Osteocyte (in vitro differentiated cells): Measurements from ENCODE around the gene GAS7. TPM values are rescaled to one million over a fixed set of nuclear protein-coding genes. Genes with fewer than 3 reads are reported as not detected.

ENCODE experiments used
- DNase-seq: peaks from one replicate; pipeline ENCODE4 v3.0.0; 2021; ENCODE audit warnings: mixed read lengths; ENCODE audit not compliant: unreplicated experiment; ENCODE audit errors: extremely low spot score
- H3K27ac Mint-ChIP-seq: one replicate; pipeline ENCODE4 v1.8.0; 2021; ENCODE audit warnings: mild to moderate bottlenecking, mixed read lengths; ENCODE audit not compliant: unreplicated experiment
- H3K27me3 Mint-ChIP-seq: one replicate; pipeline ENCODE4 v1.8.0; 2021; ENCODE audit warnings: mixed read lengths; ENCODE audit not compliant: unreplicated experiment
- H3K36me3 Mint-ChIP-seq: one replicate; pipeline ENCODE4 v1.8.0; 2021; ENCODE audit warnings: mixed read lengths; ENCODE audit not compliant: unreplicated experiment
- H3K4me1 Mint-ChIP-seq: one replicate; pipeline ENCODE4 v1.8.0; 2021; ENCODE audit warnings: mixed read lengths; ENCODE audit not compliant: unreplicated experiment
- H3K4me3 Mint-ChIP-seq: one replicate; pipeline ENCODE4 v1.8.0; 2021; ENCODE audit warnings: mild to moderate bottlenecking, moderate library complexity, mixed read lengths; ENCODE audit not compliant: unreplicated experiment
- H3K9me3 Mint-ChIP-seq: one replicate; pipeline ENCODE4 v1.8.0; 2021; ENCODE audit warnings: mixed read lengths; ENCODE audit not compliant: unreplicated experiment
- CTCF ChIP-seq: fragments of 200-600 bp; sonication (generic); IDR thresholded peaks from 2 replicates; pipeline ENCODE4 v1.5.0; 2021; ENCODE audit warnings: antibody characterized with exemption, mild to moderate bottlenecking, moderate library complexity
- total RNA-seq: library from RNA; stranded (reverse); gene quantifications from 2 replicates; pipeline ENCODE4 v1.2.1, GENCODE V29; 2021

The GAS7 gene
- total RNA-seq, 1 donor from 2014 or later: 18.1 TPM

GRCh38 chr17:9905078-9905415 is 293.4 kb downstream of the GAS7 start, which contains the start of gene RCVRN:
Gene RCVRN, minus strand, starts transcription at chr17:9905271. Its CDS starts 91 bp downstream, at chr17:9905180.
- H3K4me3 Mint-ChIP-seq: no peak within 1 kb of the TSS
- no peaks in the 10 kb centered on the region for H3K27me3 Mint-ChIP-seq
- H3K9me3 Mint-ChIP-seq: peaks cover 9% of the 10 kb centered on the region
- no peak within 1 kb of the TSS for H3K27ac Mint-ChIP-seq
- DNase-seq: no peak
- no peak for TF ChIP-seq CTCF
- peaks cover 3% of the 10 kb centered on the region for H3K36me3 Mint-ChIP-seq
- H3K4me1 Mint-ChIP-seq: peaks cover 29% of the 10 kb centered on the region

- no peak for TF ChIP-seq CTCF
Measured at GRCh38 chr17:9904277-9905077, 293.9 kb downstream of the GAS7 start.

DNA sequence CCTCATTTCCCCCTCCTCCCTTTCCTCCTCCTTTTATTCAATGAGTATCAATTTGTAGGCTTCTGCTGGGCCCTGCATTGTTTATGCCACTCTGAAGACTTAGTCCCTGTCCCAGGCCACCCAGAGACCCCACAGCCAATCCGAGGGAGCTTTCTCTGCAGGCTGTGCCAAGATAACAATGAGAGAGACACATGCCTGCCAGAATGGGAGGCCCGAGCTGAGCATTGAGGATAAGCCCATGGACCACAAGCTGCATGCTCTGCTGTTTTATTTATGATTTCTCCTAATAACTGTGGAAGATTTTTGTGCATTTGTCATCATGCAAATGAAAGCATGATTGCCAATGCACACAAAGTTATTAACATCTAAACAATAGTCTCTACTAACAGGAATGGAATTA is 296.3 kb downstream of the GAS7 start:
- Mint-ChIP-seq H3K27ac (no peak overlapping the region), H3K4me1 (peaks cover 17% of the 10 kb centered on the region)

More at GRCh38 chr17:9904277-9905077, 293.9 kb downstream of the GAS7 start:
- DNase-seq: no peak
- Mint-ChIP-seq H3K36me3 (peaks cover 1% of the 10 kb centered on the region), H3K27ac (no peak overlapping the region), H3K27me3 (no peaks in the 10 kb centered on the region), H3K9me3 (peaks cover 6% of the 10 kb centered on the region), H3K4me3 (no peak overlapping the region), H3K4me1 (peaks cover 33% of the 10 kb centered on the region)

GRCh38 chr17:9900784-9901183 is 297.6 kb downstream of the GAS7 start:
- Mint-ChIP-seq H3K27me3 (no peaks in the 10 kb centered on the region), H3K9me3 (no peaks in the 10 kb centered on the region), H3K4me1 (peaks cover 17% of the 10 kb centered on the region), H3K4me3 (no peak overlapping the region), H3K27ac (peak overlapping the region; percentile 53), H3K36me3 (no peaks in the 10 kb centered on the region)
- no peak for TF ChIP-seq CTCF
- no peak for DNase-seq

More for the DNA sequence above, 296.3 kb downstream of the GAS7 start:
- H3K4me3 Mint-ChIP-seq: no peak overlapping the region
- TF ChIP-seq CTCF: no peak
- H3K27me3 Mint-ChIP-seq: no peaks in the 10 kb centered on the region
- no peaks in the 10 kb centered on the region for H3K36me3 Mint-ChIP-seq
- no peak for DNase-seq
- no peaks in the 10 kb centered on the region for H3K9me3 Mint-ChIP-seq

- H3K36me3 Mint-ChIP-seq: no peaks in the 10 kb centered on the region
- no peaks in the 10 kb centered on the region for H3K9me3 Mint-ChIP-seq
- TF ChIP-seq CTCF: no peak
- H3K4me3 Mint-ChIP-seq: no peak overlapping the region
- no peak for DNase-seq
- no peaks in the 10 kb centered on the region for H3K27me3 Mint-ChIP-seq
- H3K4me1 Mint-ChIP-seq: peaks cover 17% of the 10 kb centered on the region
- peak overlapping the region; percentile 53 for H3K27ac Mint-ChIP-seq
Measured at GRCh38 chr17:9900044-9900594, 298.3 kb downstream of the GAS7 start.
